Neural crest cell (in vitro differentiated cells): ENCODE measurements around the gene EMSY. TPM values are rescaled to one million over a fixed set of nuclear protein-coding genes. Genes with fewer than 3 reads are reported as not detected.

Experiments used
- DNase-seq: peaks from one replicate; pipeline ENCODE4 v3.0.0; 2021; ENCODE audit warnings: low read depth, mixed read lengths, low spot score
- H3K27ac Mint-ChIP-seq: one replicate; pipeline ENCODE4 v1.8.0; 2021; ENCODE audit warnings: mild to moderate bottlenecking, mixed read lengths; ENCODE audit not compliant: unreplicated experiment
- H3K27me3 Mint-ChIP-seq: 2 replicates; pipeline ENCODE4 v1.8.0; 2021; ENCODE audit warnings: low read depth, mild to moderate bottlenecking, mixed read lengths
- H3K36me3 Mint-ChIP-seq: 2 replicates; pipeline ENCODE4 v1.8.0; 2021; ENCODE audit warnings: low read depth, mild to moderate bottlenecking, mixed read lengths
- H3K4me1 Mint-ChIP-seq: 2 replicates; pipeline ENCODE4 v1.8.0; 2021; ENCODE audit warnings: mixed read lengths
- H3K4me3 Mint-ChIP-seq: one replicate; pipeline ENCODE4 v1.8.0; 2021; ENCODE audit warnings: mild to moderate bottlenecking, mixed read lengths
- H3K9me3 Mint-ChIP-seq: 2 replicates; pipeline ENCODE4 v1.8.0; 2021; ENCODE audit warnings: mixed read lengths
- CTCF ChIP-seq: fragments of 200-600 bp; sonication (generic); conservative IDR thresholded peaks from 2 replicates; pipeline ENCODE4 v1.5.0; 2021; ENCODE audit warnings: antibody characterized with exemption, mild to moderate bottlenecking
- total RNA-seq: library from RNA; stranded (reverse); gene quantifications from 2 replicates; pipeline ENCODE4 v1.2.1, GENCODE V29; 2021

Gene EMSY
- total RNA-seq, 1 donor from 2014 or later = 40.1 TPM

GRCh38 chr11:76553554-76554476 is 109.0 kb downstream of the EMSY start:
- no peak for TF ChIP-seq CTCF
- DNase-seq = no peak
- Mint-ChIP-seq H3K4me1 (no peaks in the 10 kb centered on the region), H3K27me3 (no peaks in the 10 kb centered on the region), H3K36me3 (peaks cover 5% of the 10 kb centered on the region), H3K9me3 (no peaks in the 10 kb centered on the region), H3K4me3 (no peak overlapping the region), H3K27ac (no peak overlapping the region)

- DNase-seq = no peak
- H3K9me3 Mint-ChIP-seq = no peaks in the 10 kb centered on the region
- no peak overlapping the region for H3K4me3 Mint-ChIP-seq
- no peak for TF ChIP-seq CTCF
- H3K27me3 Mint-ChIP-seq = no peaks in the 10 kb centered on the region
- H3K27ac Mint-ChIP-seq = no peak overlapping the region
- H3K4me1 Mint-ChIP-seq = no peaks in the 10 kb centered on the region
- peaks cover 2% of the 10 kb centered on the region for H3K36me3 Mint-ChIP-seq
Measured at GRCh38 chr11:76554767-76555166, 109.9 kb downstream of the EMSY start.

GRCh38 chr11:76557466-76557865 is 112.6 kb downstream of the EMSY start:
- DNase-seq = no peak
- no peak for TF ChIP-seq CTCF
- H3K4me1 Mint-ChIP-seq = no peaks in the 10 kb centered on the region

GRCh38 chr11:76558473-76558872 is 113.7 kb downstream of the EMSY start:
- Mint-ChIP-seq H3K27me3 (no peaks in the 10 kb centered on the region), H3K27ac (no peak overlapping the region), H3K36me3 (no peaks in the 10 kb centered on the region), H3K9me3 (no peaks in the 10 kb centered on the region), H3K4me3 (no peak overlapping the region), H3K4me1 (no peaks in the 10 kb centered on the region)
- no peak for TF ChIP-seq CTCF
- DNase-seq = no peak

More at GRCh38 chr11:76557466-76557865, 112.6 kb downstream of the EMSY start:
- Mint-ChIP-seq H3K9me3 (no peaks in the 10 kb centered on the region), H3K27me3 (no peaks in the 10 kb centered on the region), H3K4me3 (no peak overlapping the region), H3K36me3 (peaks cover 2% of the 10 kb centered on the region), H3K27ac (no peak overlapping the region)

- peak overlapping the region; percentile 7 for H3K27ac Mint-ChIP-seq
- TF ChIP-seq CTCF = no peak
- DNase-seq = no peak
- no peaks in the 10 kb centered on the region for H3K9me3 Mint-ChIP-seq
- H3K4me3 Mint-ChIP-seq = no peak overlapping the region
- H3K4me1 Mint-ChIP-seq = no peaks in the 10 kb centered on the region
- H3K36me3 Mint-ChIP-seq = no peaks in the 10 kb centered on the region
- no peaks in the 10 kb centered on the region for H3K27me3 Mint-ChIP-seq
Measured at GRCh38 chr11:76558891-76559290, 114.1 kb downstream of the EMSY start.
